ENCODE data around the gene BTBD3.

The BTBD3 gene

DNA sequence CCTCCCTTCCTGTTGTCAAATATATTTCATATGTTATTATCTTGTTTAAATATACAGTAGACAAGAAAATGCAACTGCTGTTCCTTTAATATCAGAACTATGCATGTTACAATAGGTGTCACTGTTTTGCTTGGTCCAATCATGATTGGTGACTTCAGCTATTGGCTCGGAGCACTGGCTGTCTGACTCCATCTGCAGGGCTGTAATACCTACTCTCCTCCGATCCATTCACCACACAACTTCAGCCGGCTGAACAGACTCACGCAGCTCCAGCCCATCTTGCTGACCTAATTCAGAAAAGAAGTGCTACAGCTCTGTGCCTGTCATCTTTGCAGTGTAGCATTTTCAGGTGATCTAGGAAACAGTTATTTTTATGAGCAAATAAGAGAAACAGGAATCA, at the start of gene BTBD3:
Gene BTBD3, plus strand, starts transcription at position 231 of the 400 bp plus-strand sequence. CDS start 383 bp downstream, outside the sequence.
- Histone ChIP-seq H3K4me3 (ENCODE audit: low read length) (no peak within 1 kb of the TSS), H3K27me3 (ENCODE audit: control insufficient read depth, insufficient read depth, low read length) (no peaks in the 10 kb centered on the region), H3K9me3 (ENCODE audit: control insufficient read depth, low read depth, low read length) (no peaks in the 10 kb centered on the region), H3K4me1 (ENCODE audit: control insufficient read depth, low read depth, low read length) (peaks cover 43% of the 10 kb centered on the region), H3K9ac (ENCODE audit: low read length) (no peak within 1 kb of the TSS), H3K27ac (ENCODE audit: low read length) (no peak within 1 kb of the TSS), H3K36me3 (ENCODE audit: control insufficient read depth, low read depth, low read length) (peaks cover 17% of the 10 kb centered on the region)

DNA sequence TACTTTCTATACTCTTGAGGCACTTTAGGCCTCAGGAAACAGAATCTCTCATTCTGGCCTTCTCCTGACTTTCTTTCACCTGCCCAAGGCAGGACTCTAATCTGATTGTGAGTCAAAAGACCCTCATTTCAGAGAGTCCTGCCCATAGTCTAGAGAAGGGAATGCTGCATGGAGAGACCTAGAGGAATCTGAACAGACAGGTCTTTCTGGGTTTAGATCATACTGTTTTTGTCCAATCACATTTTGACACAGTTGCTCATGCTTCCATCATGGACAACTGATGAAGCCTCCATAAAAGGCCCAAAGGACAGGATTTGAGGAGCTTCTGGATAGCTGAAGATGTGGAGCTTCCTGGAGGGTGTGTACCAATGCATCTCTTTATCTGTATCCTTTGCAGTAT, 48.1 kb upstream of the BTBD3 start:
- Histone ChIP-seq H3K9me3 (ENCODE audit: control insufficient read depth, low read depth, low read length) (no peaks in the 10 kb centered on the region), H3K27ac (ENCODE audit: low read length) (no peak overlapping the region), H3K27me3 (ENCODE audit: control insufficient read depth, insufficient read depth, low read length) (no peaks in the 10 kb centered on the region), H3K36me3 (ENCODE audit: control insufficient read depth, low read depth, low read length) (no peaks in the 10 kb centered on the region), H3K4me3 (ENCODE audit: low read length) (no peak overlapping the region), H3K4me1 (ENCODE audit: control insufficient read depth, low read depth, low read length) (no peaks in the 10 kb centered on the region), H3K9ac (ENCODE audit: low read length) (no peak overlapping the region)

GRCh38 chr20:11870411-11870810, 47.3 kb upstream of the BTBD3 start:
- no peaks in the 10 kb centered on the region for H3K9me3 ChIP-seq (ENCODE audit: control insufficient read depth, low read depth, low read length)
- H3K4me1 ChIP-seq (ENCODE audit: control insufficient read depth, low read depth, low read length), result no peaks in the 10 kb centered on the region
- no peaks in the 10 kb centered on the region for H3K36me3 ChIP-seq (ENCODE audit: control insufficient read depth, low read depth, low read length)
- H3K4me3 ChIP-seq (ENCODE audit: low read length), result no peak overlapping the region
- no peak overlapping the region for H3K27ac ChIP-seq (ENCODE audit: low read length)
- no peak overlapping the region for H3K9ac ChIP-seq (ENCODE audit: low read length)
- H3K27me3 ChIP-seq (ENCODE audit: control insufficient read depth, insufficient read depth, low read length), result no peaks in the 10 kb centered on the region

DNA sequence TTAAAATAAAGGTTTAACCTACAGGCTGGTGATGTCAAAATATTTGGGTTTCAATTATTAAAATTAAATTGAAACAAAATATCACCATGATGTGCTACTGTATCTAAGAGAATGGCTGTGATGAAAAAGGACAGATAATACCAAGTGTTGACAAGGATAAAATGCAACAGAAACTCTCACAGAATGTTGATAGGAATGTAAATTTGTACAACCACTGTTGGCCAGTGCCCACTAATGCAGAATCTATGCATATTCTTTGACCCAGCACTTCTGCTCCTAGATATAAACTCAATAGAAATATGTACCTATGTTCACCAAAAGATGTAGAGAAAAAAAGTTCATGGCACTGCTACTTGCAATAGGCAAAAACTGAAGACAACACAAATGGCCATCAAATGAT, 41.1 kb upstream of the BTBD3 start:
- H3K27me3 ChIP-seq (ENCODE audit: control insufficient read depth, insufficient read depth, low read length), result no peaks in the 10 kb centered on the region
- H3K9ac ChIP-seq (ENCODE audit: low read length), result no peak overlapping the region
- no peak overlapping the region for H3K27ac ChIP-seq (ENCODE audit: low read length)
- no peaks in the 10 kb centered on the region for H3K4me1 ChIP-seq (ENCODE audit: control insufficient read depth, low read depth, low read length)
- H3K4me3 ChIP-seq (ENCODE audit: low read length), result no peak overlapping the region
- no peaks in the 10 kb centered on the region for H3K36me3 ChIP-seq (ENCODE audit: control insufficient read depth, low read depth, low read length)
- no peaks in the 10 kb centered on the region for H3K9me3 ChIP-seq (ENCODE audit: control insufficient read depth, low read depth, low read length)

DNA sequence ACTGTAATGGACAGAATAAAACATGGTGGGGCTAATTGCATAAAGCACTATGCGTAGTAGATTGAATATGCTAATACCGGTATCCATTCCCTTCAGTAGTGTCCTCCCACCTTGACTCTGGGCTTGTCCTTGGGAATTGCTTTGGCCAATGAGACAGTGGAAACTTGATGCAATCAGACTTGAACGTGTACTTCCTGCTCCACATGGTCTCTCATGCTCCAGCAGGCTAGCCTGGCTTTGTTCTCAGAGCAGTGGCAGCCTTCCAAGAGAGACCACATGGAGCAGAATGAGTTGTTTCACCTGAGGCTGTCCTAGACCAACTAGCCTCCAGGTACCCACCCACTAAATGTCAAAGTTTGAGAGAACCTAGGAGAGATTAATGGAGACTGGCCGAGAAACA, 37.0 kb upstream of the BTBD3 start:
- H3K4me3 ChIP-seq (ENCODE audit: low read length), result no peak overlapping the region
- no peaks in the 10 kb centered on the region for H3K27me3 ChIP-seq (ENCODE audit: control insufficient read depth, insufficient read depth, low read length)
- H3K9ac ChIP-seq (ENCODE audit: low read length), result no peak overlapping the region
- H3K4me1 ChIP-seq (ENCODE audit: control insufficient read depth, low read depth, low read length), result no peaks in the 10 kb centered on the region
- H3K27ac ChIP-seq (ENCODE audit: low read length), result no peak overlapping the region
- no peaks in the 10 kb centered on the region for H3K9me3 ChIP-seq (ENCODE audit: control insufficient read depth, low read depth, low read length)
- no peaks in the 10 kb centered on the region for H3K36me3 ChIP-seq (ENCODE audit: control insufficient read depth, low read depth, low read length)

DNA sequence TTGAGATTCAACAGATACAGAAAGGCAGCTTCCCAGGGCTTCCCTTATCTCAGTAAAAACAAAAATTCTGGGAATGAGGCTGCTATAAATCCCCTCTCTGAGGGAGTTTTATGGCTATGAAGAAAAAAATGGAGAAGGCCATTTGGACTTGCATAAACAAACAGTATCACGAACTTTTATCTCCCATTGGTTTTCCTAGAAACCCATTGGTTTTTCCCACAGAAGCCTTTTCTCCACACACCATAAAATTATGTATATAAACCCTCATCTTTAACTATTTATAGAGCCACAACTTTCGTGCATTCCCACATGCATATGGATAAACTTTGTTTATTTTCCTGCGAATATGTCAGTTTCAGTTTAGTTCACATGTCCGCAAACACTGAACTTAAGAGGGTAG, 36.2 kb upstream of the BTBD3 start:
- Histone ChIP-seq H3K27ac (ENCODE audit: low read length) (no peak overlapping the region), H3K36me3 (ENCODE audit: control insufficient read depth, low read depth, low read length) (no peaks in the 10 kb centered on the region), H3K9ac (ENCODE audit: low read length) (no peak overlapping the region), H3K27me3 (ENCODE audit: control insufficient read depth, insufficient read depth, low read length) (no peaks in the 10 kb centered on the region), H3K4me1 (ENCODE audit: control insufficient read depth, low read depth, low read length) (no peaks in the 10 kb centered on the region), H3K9me3 (ENCODE audit: control insufficient read depth, low read depth, low read length) (no peaks in the 10 kb centered on the region), H3K4me3 (ENCODE audit: low read length) (no peak overlapping the region)

- no peak overlapping the region for H3K4me3 ChIP-seq (ENCODE audit: low read length)
- H3K27me3 ChIP-seq (ENCODE audit: control insufficient read depth, insufficient read depth, low read length), result no peaks in the 10 kb centered on the region
- H3K9me3 ChIP-seq (ENCODE audit: control insufficient read depth, low read depth, low read length), result no peaks in the 10 kb centered on the region
- H3K27ac ChIP-seq (ENCODE audit: low read length), result no peak overlapping the region
- no peak overlapping the region for H3K9ac ChIP-seq (ENCODE audit: low read length)
- H3K36me3 ChIP-seq (ENCODE audit: control insufficient read depth, low read depth, low read length), result no peaks in the 10 kb centered on the region
- H3K4me1 ChIP-seq (ENCODE audit: control insufficient read depth, low read depth, low read length), result no peaks in the 10 kb centered on the region
Measured at GRCh38 chr20:11882651-11883050, 35.0 kb upstream of the BTBD3 start.

GRCh38 chr20:11888648-11889047, 29.0 kb upstream of the BTBD3 start:
- no peak overlapping the region for H3K27ac ChIP-seq (ENCODE audit: low read length)
- peaks cover 10% of the 10 kb centered on the region for H3K4me1 ChIP-seq (ENCODE audit: control insufficient read depth, low read depth, low read length)
- H3K9me3 ChIP-seq (ENCODE audit: control insufficient read depth, low read depth, low read length), result no peaks in the 10 kb centered on the region
- no peaks in the 10 kb centered on the region for H3K36me3 ChIP-seq (ENCODE audit: control insufficient read depth, low read depth, low read length)
- H3K4me3 ChIP-seq (ENCODE audit: low read length), result no peak overlapping the region
- H3K27me3 ChIP-seq (ENCODE audit: control insufficient read depth, insufficient read depth, low read length), result peaks cover 13% of the 10 kb centered on the region
- H3K9ac ChIP-seq (ENCODE audit: low read length), result no peak overlapping the region

- H3K27ac ChIP-seq (ENCODE audit: low read length), result no peak overlapping the region
- H3K9me3 ChIP-seq (ENCODE audit: control insufficient read depth, low read depth, low read length), result no peaks in the 10 kb centered on the region
- peak overlapping the region; percentile 88 for H3K4me3 ChIP-seq (ENCODE audit: low read length)
- peaks cover 19% of the 10 kb centered on the region for H3K4me1 ChIP-seq (ENCODE audit: control insufficient read depth, low read depth, low read length)
- peak overlapping the region; percentile 80 for H3K9ac ChIP-seq (ENCODE audit: low read length)
- no peaks in the 10 kb centered on the region for H3K36me3 ChIP-seq (ENCODE audit: control insufficient read depth, low read depth, low read length)
- peaks cover 13% of the 10 kb centered on the region for H3K27me3 ChIP-seq (ENCODE audit: control insufficient read depth, insufficient read depth, low read length)
Measured at GRCh38 chr20:11890331-11891076, 27.2 kb upstream of the BTBD3 start.

DNA sequence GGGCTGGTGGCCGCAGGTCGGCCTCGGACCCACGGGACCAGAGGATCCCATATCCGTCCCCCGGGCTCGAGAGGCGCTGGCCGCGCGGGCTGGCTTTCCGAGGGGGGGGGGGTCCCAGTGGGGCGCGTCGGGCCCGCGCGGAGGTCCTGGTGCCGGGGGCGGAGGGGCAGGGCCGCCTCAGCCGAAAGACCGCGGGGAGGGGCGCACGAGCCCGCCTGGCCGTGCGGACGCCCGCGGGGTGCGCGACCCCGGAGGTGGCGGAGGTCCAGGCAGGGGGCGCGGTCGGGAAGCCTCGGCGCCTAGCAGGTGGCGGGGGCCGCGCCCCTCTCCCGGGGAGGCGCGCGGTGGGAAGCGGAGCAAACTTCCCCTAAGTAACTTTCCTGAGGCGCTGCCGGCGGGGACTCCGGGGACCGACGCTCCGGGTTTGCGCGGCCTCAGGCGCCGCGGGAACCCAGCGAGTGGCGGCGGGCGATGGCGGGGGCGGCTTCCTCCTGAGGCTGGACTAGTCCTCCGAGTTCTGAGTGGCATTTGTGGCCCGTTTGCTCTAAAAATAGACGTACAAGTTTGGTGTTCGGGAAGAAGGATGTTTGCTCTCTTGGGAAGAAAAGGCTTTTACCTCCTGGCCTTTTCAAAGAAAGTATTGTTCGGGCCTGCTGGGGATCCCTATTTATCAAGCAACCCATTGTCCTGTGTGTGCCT, 26.5 kb upstream of the BTBD3 start:
- peak overlapping the region; percentile 80 for H3K9ac ChIP-seq (ENCODE audit: low read length)
- H3K27ac ChIP-seq (ENCODE audit: low read length), result peak overlapping the region; percentile 47
- peaks cover 27% of the 10 kb centered on the region for H3K4me1 ChIP-seq (ENCODE audit: control insufficient read depth, low read depth, low read length)
- H3K27me3 ChIP-seq (ENCODE audit: control insufficient read depth, insufficient read depth, low read length), result peaks cover 13% of the 10 kb centered on the region
- no peaks in the 10 kb centered on the region for H3K9me3 ChIP-seq (ENCODE audit: control insufficient read depth, low read depth, low read length)
- H3K36me3 ChIP-seq (ENCODE audit: control insufficient read depth, low read depth, low read length), result no peaks in the 10 kb centered on the region
- H3K4me3 ChIP-seq (ENCODE audit: low read length), result peak overlapping the region; percentile 75

GRCh38 chr20:11891776-11892545, 25.7 kb upstream of the BTBD3 start:
- H3K27me3 ChIP-seq (ENCODE audit: control insufficient read depth, insufficient read depth, low read length), result peaks cover 13% of the 10 kb centered on the region
- peak overlapping the region; percentile 80 for H3K9ac ChIP-seq (ENCODE audit: low read length)
- peaks cover 30% of the 10 kb centered on the region for H3K4me1 ChIP-seq (ENCODE audit: control insufficient read depth, low read depth, low read length)
- H3K4me3 ChIP-seq (ENCODE audit: low read length), result peak overlapping the region; percentile 75
- peak overlapping the region; percentile 47 for H3K27ac ChIP-seq (ENCODE audit: low read length)
- H3K9me3 ChIP-seq (ENCODE audit: control insufficient read depth, low read depth, low read length), result no peaks in the 10 kb centered on the region
- H3K36me3 ChIP-seq (ENCODE audit: control insufficient read depth, low read depth, low read length), result no peaks in the 10 kb centered on the region

Data from iPS-18a (cell line).